GM23248 (cell line): ENCODE measurements around the gene USP28.

Experiments used
- EZH2 ChIP-seq: fragments of 200-600 bp; sonication (generic); IDR thresholded peaks from 2 replicates; pipeline ENCODE4 v1.6.1; 2018; ENCODE audit warnings: antibody characterized with exemption, mild to moderate bottlenecking; ENCODE audit not compliant: insufficient read depth, poor library complexity, severe bottlenecking
- EZH2phosphoT487 ChIP-seq: fragments of 200-600 bp; sonication (generic); IDR thresholded peaks from 2 replicates; pipeline ENCODE4 v1.6.1; 2018; ENCODE audit warnings: antibody characterized with exemption, moderate library complexity, mild to moderate bottlenecking, low read depth; ENCODE audit not compliant: insufficient read depth

DNA sequence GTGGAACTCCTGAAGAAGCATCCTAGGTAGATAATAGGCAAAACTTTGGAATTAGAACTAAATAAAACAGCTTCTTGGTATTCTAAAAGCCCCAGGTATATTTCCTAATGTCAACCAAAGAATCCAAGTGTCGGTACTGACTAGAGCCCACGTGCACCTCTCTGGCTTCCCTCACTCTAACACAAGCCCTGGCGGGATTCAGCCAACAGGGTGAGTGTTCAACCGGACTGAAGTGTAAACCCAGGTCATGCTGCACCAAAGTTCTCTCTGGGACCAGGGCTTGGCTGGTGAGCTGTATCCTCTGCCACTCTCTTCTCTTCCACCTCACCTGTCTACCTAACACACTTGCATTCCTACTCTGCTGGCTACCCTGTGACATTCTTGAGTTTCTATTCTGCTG, 40.1 kb downstream of the USP28 start:
- TF ChIP-seq EZH2 (no peak), EZH2phosphoT487 (no peak)
